Lower lobe of right lung (tissue), 2 donors: Measurements from ENCODE around the gene MICB. TPM values are rescaled to one million over a fixed set of nuclear protein-coding genes. Genes with fewer than 3 reads are reported as not detected.

Source experiments
- ATAC-seq, 2 donors: fragments of 200-7000 bp; cut with Tn5 transposase; one replicate each; pipeline ENCODE4 v1.9.1; 2020 to 2022; ENCODE audit warnings: mild to moderate bottlenecking in 2 of 2, moderate library complexity in 2 of 2
- DNase-seq: peaks from one replicate; pipeline ENCODE4 v3.0.0-alpha.2; 2020
- H3K27ac ChIP-seq: fragments of 200-600 bp; one replicate; pipeline ENCODE4 v1.8.0; 2022
- H3K27me3 ChIP-seq: fragments of 200-600 bp; one replicate; pipeline ENCODE4 v1.8.0; 2022; ENCODE audit warnings: low read depth
- H3K36me3 ChIP-seq: fragments of 200-600 bp; one replicate; pipeline ENCODE4 v1.8.0; 2022; ENCODE audit warnings: mild to moderate bottlenecking
- H3K4me1 ChIP-seq: fragments of 200-600 bp; one replicate; pipeline ENCODE4 v1.8.0; 2022
- H3K4me3 ChIP-seq: fragments of 200-600 bp; one replicate; pipeline ENCODE4 v1.8.0; 2022; ENCODE audit warnings: mild to moderate bottlenecking
- H3K9me3 ChIP-seq: fragments of 200-600 bp; one replicate; pipeline ENCODE4 v1.8.0; 2022
- intact Hi-C: fragments of 100-400 bp; cut with DNase I; formaldehyde crosslinking; loops from one replicate; pipeline ENCODE4 v1.11.0; 2022
- total RNA-seq: library from RNA; stranded (reverse); fragmentation: NEBNext Ultra II Directional; extraction: Animal tissue kit (Norgen Biotek cat#: 25700); gene quantifications from one replicate; pipeline ENCODE4 v1.2.1, GENCODE V29; 2021
- TF ChIP-seq, protein P1 (sequence below): fragments of 200-600 bp; IDR thresholded peaks from one replicate; pipeline ENCODE4 v1.8.0; 2022; ENCODE audit warnings: antibody characterized with exemption, mild to moderate bottlenecking
- donor health status: DM: no; HTN: yes; CAD: no; lungs with severe emphysema.

The MICB gene
- total RNA-seq, 1 donor from 2014 or later: 13.8 TPM

DNA sequence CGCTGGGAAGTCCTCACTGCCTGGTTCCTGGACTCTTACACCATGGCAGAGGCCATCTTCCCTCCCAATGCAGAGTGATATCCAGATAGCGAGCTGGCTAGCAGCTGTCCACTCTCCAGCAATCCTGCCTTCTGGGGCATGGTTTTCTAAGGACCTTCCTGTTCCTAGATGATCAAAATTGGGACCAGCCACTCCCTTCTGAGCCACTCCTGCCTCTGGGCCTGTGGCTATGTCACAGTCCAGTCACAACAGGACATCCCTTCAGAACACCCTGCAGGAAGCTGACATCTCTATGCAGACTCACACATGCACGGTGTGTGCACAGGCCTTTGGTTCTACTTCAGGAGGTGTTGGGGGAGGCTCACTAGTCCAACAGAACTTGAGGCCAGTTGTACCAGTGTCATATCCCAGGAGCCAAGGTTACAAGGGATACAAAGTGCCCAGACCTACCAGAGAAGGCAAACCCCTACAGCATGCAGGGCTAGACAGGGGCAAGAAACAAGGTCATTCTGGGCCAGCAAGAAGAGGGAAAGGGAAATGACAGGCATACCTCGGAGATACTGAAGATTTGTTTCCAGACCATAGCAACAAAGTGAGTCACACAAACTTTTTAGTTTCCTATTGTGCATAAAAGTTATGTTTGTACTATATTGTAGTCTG lies 28.1 kb downstream of the MICB start:
- TF ChIP-seq, protein P1, sequence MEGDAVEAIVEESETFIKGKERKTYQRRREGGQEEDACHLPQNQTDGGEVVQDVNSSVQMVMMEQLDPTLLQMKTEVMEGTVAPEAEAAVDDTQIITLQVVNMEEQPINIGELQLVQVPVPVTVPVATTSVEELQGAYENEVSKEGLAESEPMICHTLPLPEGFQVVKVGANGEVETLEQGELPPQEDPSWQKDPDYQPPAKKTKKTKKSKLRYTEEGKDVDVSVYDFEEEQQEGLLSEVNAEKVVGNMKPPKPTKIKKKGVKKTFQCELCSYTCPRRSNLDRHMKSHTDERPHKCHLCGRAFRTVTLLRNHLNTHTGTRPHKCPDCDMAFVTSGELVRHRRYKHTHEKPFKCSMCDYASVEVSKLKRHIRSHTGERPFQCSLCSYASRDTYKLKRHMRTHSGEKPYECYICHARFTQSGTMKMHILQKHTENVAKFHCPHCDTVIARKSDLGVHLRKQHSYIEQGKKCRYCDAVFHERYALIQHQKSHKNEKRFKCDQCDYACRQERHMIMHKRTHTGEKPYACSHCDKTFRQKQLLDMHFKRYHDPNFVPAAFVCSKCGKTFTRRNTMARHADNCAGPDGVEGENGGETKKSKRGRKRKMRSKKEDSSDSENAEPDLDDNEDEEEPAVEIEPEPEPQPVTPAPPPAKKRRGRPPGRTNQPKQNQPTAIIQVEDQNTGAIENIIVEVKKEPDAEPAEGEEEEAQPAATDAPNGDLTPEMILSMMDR: no peak
- peak overlapping the region; percentile 11 for H3K27ac ChIP-seq
- H3K27me3 ChIP-seq: no peaks in the 10 kb centered on the region
- intact Hi-C loops: no loop called here
- no peaks in the 10 kb centered on the region for H3K9me3 ChIP-seq
- H3K4me1 ChIP-seq: no peaks in the 10 kb centered on the region
- no peak for DNase-seq
- peak; percentile 28 to 34 for ATAC-seq
- no peak overlapping the region for H3K4me3 ChIP-seq
- H3K36me3 ChIP-seq: peaks cover 17% of the 10 kb centered on the region

DNA sequence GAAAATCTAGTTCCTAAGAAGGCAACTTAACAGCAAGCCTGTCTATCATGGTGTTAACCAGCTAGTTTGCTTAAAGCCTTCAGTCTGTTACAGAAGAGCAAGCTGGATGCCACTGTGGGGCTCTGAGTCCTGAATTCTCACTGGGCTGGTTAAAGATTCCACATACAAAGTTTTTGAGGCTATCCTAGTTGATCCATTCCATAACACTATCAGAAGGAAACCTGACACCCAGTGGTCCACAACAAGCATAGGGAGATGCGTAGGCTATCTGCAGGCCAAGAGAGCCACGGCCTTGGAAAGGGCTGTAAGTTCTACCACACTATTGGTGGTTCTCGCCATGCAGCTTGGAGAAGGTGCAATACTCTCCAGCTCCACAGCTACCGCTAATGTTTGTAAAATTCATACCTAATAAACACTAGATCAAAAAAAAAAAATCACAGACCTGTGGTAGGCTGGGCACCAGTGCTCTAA lies 30.4 kb downstream of the MICB start:
- no peak overlapping the region for H3K27ac ChIP-seq
- peaks cover 40% of the 10 kb centered on the region for H3K36me3 ChIP-seq
- H3K4me3 ChIP-seq: no peak overlapping the region
- ATAC-seq: no peak
- H3K9me3 ChIP-seq: no peaks in the 10 kb centered on the region
- H3K27me3 ChIP-seq: no peaks in the 10 kb centered on the region
- no peaks in the 10 kb centered on the region for H3K4me1 ChIP-seq
- TF ChIP-seq, protein P1: no peak
- no peak for DNase-seq
- intact Hi-C loops: no loop called here

DNA sequence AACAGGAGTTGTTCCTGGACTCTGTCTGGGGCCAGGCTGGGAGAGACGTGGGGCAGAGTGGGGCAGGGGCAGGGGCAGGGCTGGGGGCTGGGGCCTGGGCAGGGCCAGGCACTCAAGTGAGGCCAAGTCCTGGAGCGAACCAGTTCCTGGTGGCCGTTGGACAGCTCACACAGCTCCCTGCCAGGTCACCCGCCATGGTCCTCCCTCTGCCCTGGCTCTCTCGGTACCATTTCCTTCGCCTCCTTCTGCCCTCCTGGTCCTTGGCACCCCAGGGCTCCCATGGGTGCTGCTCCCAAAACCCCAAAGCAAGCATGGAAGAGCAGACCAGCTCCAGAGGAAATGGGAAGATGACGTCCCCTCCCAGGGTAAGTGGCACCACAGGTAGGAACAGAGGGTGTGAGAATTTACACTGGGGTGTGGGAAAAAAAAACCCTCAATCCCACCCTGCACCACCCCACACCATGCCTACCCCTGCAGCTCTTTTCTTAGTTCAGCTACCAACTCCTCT lies 30.9 kb downstream of the MICB start, which contains the start of gene MCCD1:
MCCD1 (plus strand) TSS at position 142 of the 508 bp plus-strand sequence; CDS start at position 195, 53 bp downstream.
- Histone ChIP-seq H3K9me3 (no peaks in the 10 kb centered on the region), H3K4me3 (no peak within 1 kb of the TSS), H3K4me1 (no peaks in the 10 kb centered on the region), H3K27me3 (no peaks in the 10 kb centered on the region), H3K27ac (no peak within 1 kb of the TSS), H3K36me3 (peaks cover 45% of the 10 kb centered on the region)
- ATAC-seq (peak; percentile 18 to 33), DNase-seq (no peak)
- TF ChIP-seq, protein P1: no peak
- intact Hi-C loops: no loop called here

DNA sequence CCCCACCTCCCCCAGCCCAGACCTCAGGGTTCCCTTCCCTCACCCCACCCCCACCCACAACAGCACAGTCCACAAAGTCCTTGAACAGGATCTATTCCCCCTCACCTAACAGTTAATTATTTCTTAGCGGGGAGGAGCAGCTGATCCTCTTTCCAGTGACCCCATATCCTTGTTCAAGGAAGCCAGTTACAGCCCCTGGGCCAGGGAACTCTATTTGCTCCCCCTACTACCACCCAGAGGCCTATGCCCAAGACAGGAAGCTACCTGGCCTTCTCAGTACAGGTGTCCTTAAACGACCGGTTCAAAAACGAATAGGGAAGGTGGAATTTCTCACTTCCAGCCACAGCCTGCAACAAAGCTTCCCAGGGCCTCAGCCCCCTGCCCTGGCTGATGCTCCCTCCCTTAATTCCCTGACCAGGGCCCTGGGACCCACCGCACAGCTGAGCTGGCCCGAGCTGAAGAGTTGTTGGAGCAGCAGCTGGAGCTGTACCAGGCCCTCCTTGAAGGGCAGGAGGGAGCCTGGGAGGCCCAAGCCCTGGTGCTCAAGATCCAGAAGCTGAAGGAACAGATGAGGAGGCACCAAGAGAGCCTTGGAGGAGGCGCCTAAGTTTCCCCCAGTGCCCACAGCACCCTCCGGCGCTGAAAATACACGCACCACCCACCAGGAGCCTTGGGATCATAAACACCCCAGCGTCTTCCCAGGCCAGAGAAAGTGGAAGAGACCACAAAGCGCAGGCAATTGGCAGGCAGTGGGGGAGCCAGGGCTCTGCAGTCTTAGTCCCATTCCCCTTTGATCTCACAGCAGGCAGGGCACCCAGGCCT lies 31.6 kb downstream of the MICB start:
- Histone ChIP-seq H3K27me3 (no peaks in the 10 kb centered on the region), H3K4me3 (no peak overlapping the region), H3K9me3 (no peaks in the 10 kb centered on the region), H3K36me3 (peaks cover 52% of the 10 kb centered on the region), H3K4me1 (no peaks in the 10 kb centered on the region), H3K27ac (no peak overlapping the region)
- TF ChIP-seq, protein P1: no peak
- intact Hi-C loops: no loop called here
- no peak for ATAC-seq
- no peak for DNase-seq

DNA sequence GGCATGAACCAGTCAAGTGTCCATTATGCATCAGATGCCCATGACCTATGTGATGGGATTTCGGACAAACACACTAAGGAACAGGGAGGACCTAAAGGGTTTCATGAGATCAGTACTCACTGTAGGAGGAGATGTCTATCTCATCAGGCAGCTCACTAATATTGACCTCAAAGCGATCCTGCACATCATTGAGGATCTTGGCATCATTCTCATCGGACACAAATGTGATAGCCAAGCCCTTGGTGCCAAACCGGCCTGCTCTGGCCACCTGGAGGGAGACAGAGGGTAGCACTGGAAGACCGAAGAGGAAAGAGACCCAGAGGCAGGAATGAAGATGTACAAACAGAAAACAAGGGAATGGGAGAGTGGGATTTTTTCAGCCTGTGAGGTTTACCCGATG lies 32.7 kb downstream of the MICB start:
- intact Hi-C loops: no loop called here
- TF ChIP-seq, protein P1: no peak
- no peaks in the 10 kb centered on the region for H3K27me3 ChIP-seq
- H3K36me3 ChIP-seq: peaks cover 63% of the 10 kb centered on the region
- H3K27ac ChIP-seq: no peak overlapping the region
- H3K4me3 ChIP-seq: no peak overlapping the region
- H3K4me1 ChIP-seq: no peaks in the 10 kb centered on the region
- ATAC-seq (no peak), DNase-seq (no peak)
- no peaks in the 10 kb centered on the region for H3K9me3 ChIP-seq
